ENCODE results near the gene ABCB4. TPM values are rescaled to one million over a fixed set of nuclear protein-coding genes. Genes with fewer than 3 reads are reported as not detected.

The ABCB4 gene
- total and polyA plus RNA-seq, 7 experiments from 2014 or later, result 0.27 to 1.5 (median 0.71) TPM; not detected in 3

DNA sequence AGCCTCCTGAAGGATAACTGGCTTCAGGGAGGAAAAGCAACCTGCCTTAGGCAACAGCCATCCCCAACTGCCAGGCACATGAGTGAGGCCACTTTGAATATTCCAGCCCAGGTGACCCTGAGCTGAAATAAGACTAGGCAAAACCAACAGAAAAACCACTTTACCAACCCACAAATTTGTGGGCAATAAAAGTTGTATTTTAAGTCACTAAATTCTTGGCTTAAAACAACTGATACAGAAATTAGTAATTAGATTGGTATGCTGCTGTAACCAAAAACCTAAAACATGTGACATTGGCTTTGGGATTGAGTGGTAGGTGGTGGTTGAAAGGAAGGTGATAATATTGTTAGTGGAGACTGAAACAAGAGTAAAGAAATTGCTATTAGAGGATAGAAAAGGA is 39.9 kb downstream of the ABCB4 start:
- DNase-seq, result no peak
- Histone ChIP-seq H3K36me3 (ENCODE audit: control insufficient read depth in 2 of 3, insufficient read depth in 3 of 3, low read length in 3 of 3) (no peaks in the 10 kb centered on the region), H3K9me3 (ENCODE audit: control insufficient read depth in 2 of 3, low read length in 3 of 3) (no peaks in the 10 kb centered on the region), H3K27ac (ENCODE audit: low read depth, low read length) (no peak overlapping the region), H3K4me1 (ENCODE audit: control insufficient read depth in 2 of 2, insufficient read depth in 2 of 2, low read length in 2 of 2) (no peaks in the 10 kb centered on the region), H3K27me3 (ENCODE audit: control insufficient read depth in 2 of 2, insufficient read depth in 2 of 2, low read length in 2 of 2) (no peaks in the 10 kb centered on the region), H3K4me3 (ENCODE audit: low read length) (no peak overlapping the region)
- CTCF ChIA-PET, result no interaction called here
- Mint-ChIP-seq H3K36me3 (no peaks in the 10 kb centered on the region), H3K27me3 (peaks cover 0 to 9% (median 0%) of the 10 kb centered on the region in 5 donors), H3K27ac (no peak overlapping the region), H3K4me3 (no peak overlapping the region), H3K4me1 (no peaks in the 10 kb centered on the region), H3K9me3 (no peaks in the 10 kb centered on the region)
- intact Hi-C loops (cut with micrococcal nuclease), result no loop called here
- ATAC-seq, result no peak
- POLR2A ChIA-PET, result no interaction called here

DNA sequence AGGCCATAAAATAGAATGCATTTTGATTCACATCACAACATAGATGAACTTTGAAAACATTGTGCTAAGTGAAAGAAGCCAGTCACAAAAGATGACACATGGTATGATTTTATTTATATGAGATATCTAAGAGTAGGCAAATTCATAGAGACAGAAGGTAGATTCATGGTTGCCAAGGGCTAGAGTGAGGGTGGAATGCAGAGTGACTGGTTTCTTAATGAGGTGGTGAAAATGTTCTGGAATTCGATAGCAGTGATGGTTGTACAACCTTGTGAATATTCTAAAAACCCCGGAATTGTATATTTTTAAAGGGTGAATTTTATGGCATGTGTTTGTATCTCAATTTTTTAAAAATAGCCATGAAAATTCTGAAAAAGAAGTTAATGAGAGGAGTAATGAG is 42.9 kb downstream of the ABCB4 start:
- no peaks in the 10 kb centered on the region for H3K4me1 ChIP-seq (ENCODE audit: control insufficient read depth in 2 of 2, insufficient read depth in 2 of 2, low read length in 2 of 2)
- ATAC-seq, result no peak
- H3K27ac ChIP-seq (ENCODE audit: low read depth, low read length), result no peak overlapping the region
- CTCF ChIA-PET, result no interaction called here
- H3K36me3 Mint-ChIP-seq, result no peaks in the 10 kb centered on the region
- peaks cover 0 to 19% (median 10%) of the 10 kb centered on the region in 5 donors for H3K27me3 Mint-ChIP-seq
- H3K9me3 Mint-ChIP-seq, result no peaks in the 10 kb centered on the region
- intact Hi-C loops (cut with micrococcal nuclease), result no loop called here
- no peaks in the 10 kb centered on the region for H3K4me1 Mint-ChIP-seq
- H3K9me3 ChIP-seq (ENCODE audit: control insufficient read depth in 2 of 3, low read length in 3 of 3), result no peaks in the 10 kb centered on the region
- POLR2A ChIA-PET, result no interaction called here
- no peak for DNase-seq
- H3K27ac Mint-ChIP-seq, result no peak overlapping the region
- no peak overlapping the region for H3K4me3 Mint-ChIP-seq
- no peaks in the 10 kb centered on the region for H3K36me3 ChIP-seq (ENCODE audit: control insufficient read depth in 2 of 3, insufficient read depth in 3 of 3, low read length in 3 of 3)
- H3K27me3 ChIP-seq (ENCODE audit: control insufficient read depth in 2 of 2, insufficient read depth in 2 of 2, low read length in 2 of 2), result no peaks in the 10 kb centered on the region
- H3K4me3 ChIP-seq (ENCODE audit: low read length), result no peak overlapping the region

DNA sequence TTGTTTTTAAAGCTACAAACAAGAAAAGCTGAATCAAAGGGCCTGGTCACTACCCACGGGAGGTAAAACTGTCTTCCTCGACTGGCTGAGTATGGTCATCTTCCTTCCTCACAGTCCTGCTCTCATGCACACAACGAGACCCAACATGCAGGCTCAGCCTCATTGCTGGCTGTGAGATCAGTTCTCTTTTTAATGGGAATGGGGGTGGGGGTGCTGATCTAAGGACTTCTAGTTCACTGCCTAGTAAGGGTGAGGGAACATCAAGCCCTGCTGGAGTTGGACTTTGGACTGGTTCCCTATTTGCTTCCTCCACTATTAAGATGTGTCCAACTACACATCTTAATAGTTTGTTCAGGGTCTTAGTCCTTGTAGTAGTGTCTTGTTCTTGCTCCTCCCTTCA is 48.2 kb downstream of the ABCB4 start:
- peaks cover 5 to 23% (median 20%) of the 10 kb centered on the region in 5 donors for H3K27me3 Mint-ChIP-seq
- no peaks in the 10 kb centered on the region for H3K9me3 Mint-ChIP-seq
- no peaks in the 10 kb centered on the region for H3K9me3 ChIP-seq (ENCODE audit: control insufficient read depth in 2 of 3, low read length in 3 of 3)
- ATAC-seq, result no peak
- H3K36me3 Mint-ChIP-seq, result no peaks in the 10 kb centered on the region
- no peaks in the 10 kb centered on the region for H3K4me1 ChIP-seq (ENCODE audit: control insufficient read depth in 2 of 2, insufficient read depth in 2 of 2, low read length in 2 of 2)
- H3K27ac ChIP-seq (ENCODE audit: low read depth, low read length), result no peak overlapping the region
- H3K4me3 ChIP-seq (ENCODE audit: low read length), result no peak overlapping the region
- ChIA-PET CTCF (interaction anchor here (0.7 kb wide), 1 partner anchor 442 kb away, joined by 4 read pairs; no protein-coding TSS in a partner anchor), POLR2A (no interaction called here)
- H3K4me1 Mint-ChIP-seq, result no peaks in the 10 kb centered on the region
- intact Hi-C loops (cut with micrococcal nuclease), result no loop called here
- H3K36me3 ChIP-seq (ENCODE audit: control insufficient read depth in 2 of 3, insufficient read depth in 3 of 3, low read length in 3 of 3), result no peaks in the 10 kb centered on the region
- no peak for DNase-seq
- no peak overlapping the region for H3K27ac Mint-ChIP-seq
- H3K27me3 ChIP-seq (ENCODE audit: control insufficient read depth in 2 of 2, insufficient read depth in 2 of 2, low read length in 2 of 2), result no peaks in the 10 kb centered on the region
- H3K4me3 Mint-ChIP-seq, result no peak overlapping the region

DNA sequence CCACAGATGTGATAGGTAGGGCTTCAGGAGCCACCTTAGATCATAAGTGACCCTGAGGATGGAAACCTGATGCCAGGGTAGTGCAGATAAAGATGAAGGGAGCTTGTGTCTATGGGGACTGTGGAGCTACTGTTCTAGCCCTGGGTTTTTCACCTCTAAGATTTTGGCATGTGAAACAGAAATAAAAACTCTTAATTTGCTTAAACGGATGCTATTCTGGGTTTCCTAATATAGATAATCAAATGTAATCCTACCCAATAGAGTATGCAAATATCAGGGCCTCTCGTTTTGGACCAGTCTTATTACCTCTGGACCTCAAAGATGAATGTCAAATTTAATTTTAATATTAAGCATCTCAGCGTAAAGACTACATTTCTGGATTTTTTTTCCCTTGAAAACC is 49.3 kb downstream of the ABCB4 start:
- Histone ChIP-seq H3K27ac (ENCODE audit: low read depth, low read length) (no peak overlapping the region), H3K4me1 (ENCODE audit: control insufficient read depth in 2 of 2, insufficient read depth in 2 of 2, low read length in 2 of 2) (no peaks in the 10 kb centered on the region), H3K9me3 (ENCODE audit: control insufficient read depth in 2 of 3, low read length in 3 of 3) (no peaks in the 10 kb centered on the region), H3K4me3 (ENCODE audit: low read length) (no peak overlapping the region), H3K27me3 (ENCODE audit: control insufficient read depth in 2 of 2, insufficient read depth in 2 of 2, low read length in 2 of 2) (no peaks in the 10 kb centered on the region), H3K36me3 (ENCODE audit: control insufficient read depth in 2 of 3, insufficient read depth in 3 of 3, low read length in 3 of 3) (no peaks in the 10 kb centered on the region)
- Mint-ChIP-seq H3K4me3 (no peak overlapping the region), H3K27me3 (peaks cover 5 to 23% (median 19%) of the 10 kb centered on the region in 5 donors), H3K9me3 (no peaks in the 10 kb centered on the region), H3K36me3 (no peaks in the 10 kb centered on the region), H3K27ac (no peak overlapping the region), H3K4me1 (no peaks in the 10 kb centered on the region)
- POLR2A ChIA-PET, result no interaction called here
- no peak for DNase-seq
- intact Hi-C loops (cut with micrococcal nuclease), result no loop called here
- ATAC-seq, result no peak
- CTCF ChIA-PET, result no interaction called here

DNA sequence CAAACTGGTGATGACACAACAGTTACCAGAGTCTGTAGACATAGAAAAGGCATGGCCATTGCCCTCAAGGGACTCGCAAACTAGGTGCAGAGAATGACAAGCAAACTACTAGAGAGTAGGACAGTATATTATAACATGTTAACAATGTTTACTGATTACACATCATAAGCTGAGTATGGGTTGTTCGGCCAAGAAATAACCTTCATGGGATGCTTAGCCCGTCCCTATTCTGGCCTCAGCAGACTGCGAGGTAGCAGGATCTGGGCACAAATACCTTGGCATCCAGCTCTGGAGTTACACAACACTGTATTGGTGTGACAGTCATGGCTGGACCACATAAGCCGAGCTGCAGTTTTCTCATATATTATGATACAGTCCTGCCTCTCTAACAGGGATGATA is 51.4 kb downstream of the ABCB4 start:
- ATAC-seq (no peak), DNase-seq (no peak)
- no peak overlapping the region for H3K4me3 ChIP-seq (ENCODE audit: low read length)
- Mint-ChIP-seq H3K36me3 (no peaks in the 10 kb centered on the region), H3K9me3 (no peaks in the 10 kb centered on the region), H3K27me3 (peaks cover 5 to 23% (median 19%) of the 10 kb centered on the region in 5 donors), H3K4me3 (no peak overlapping the region), H3K27ac (no peak overlapping the region), H3K4me1 (no peaks in the 10 kb centered on the region)
- intact Hi-C loops (cut with micrococcal nuclease), result no loop called here
- no peaks in the 10 kb centered on the region for H3K4me1 ChIP-seq (ENCODE audit: control insufficient read depth in 2 of 2, insufficient read depth in 2 of 2, low read length in 2 of 2)
- no peak overlapping the region for H3K27ac ChIP-seq (ENCODE audit: low read depth, low read length)
- POLR2A ChIA-PET, result no interaction called here
- CTCF ChIA-PET, result no interaction called here
- H3K27me3 ChIP-seq (ENCODE audit: control insufficient read depth in 2 of 2, insufficient read depth in 2 of 2, low read length in 2 of 2), result no peaks in the 10 kb centered on the region
- no peaks in the 10 kb centered on the region for H3K9me3 ChIP-seq (ENCODE audit: control insufficient read depth in 2 of 3, low read length in 3 of 3)
- H3K36me3 ChIP-seq (ENCODE audit: control insufficient read depth in 2 of 3, insufficient read depth in 3 of 3, low read length in 3 of 3), result no peaks in the 10 kb centered on the region

DNA sequence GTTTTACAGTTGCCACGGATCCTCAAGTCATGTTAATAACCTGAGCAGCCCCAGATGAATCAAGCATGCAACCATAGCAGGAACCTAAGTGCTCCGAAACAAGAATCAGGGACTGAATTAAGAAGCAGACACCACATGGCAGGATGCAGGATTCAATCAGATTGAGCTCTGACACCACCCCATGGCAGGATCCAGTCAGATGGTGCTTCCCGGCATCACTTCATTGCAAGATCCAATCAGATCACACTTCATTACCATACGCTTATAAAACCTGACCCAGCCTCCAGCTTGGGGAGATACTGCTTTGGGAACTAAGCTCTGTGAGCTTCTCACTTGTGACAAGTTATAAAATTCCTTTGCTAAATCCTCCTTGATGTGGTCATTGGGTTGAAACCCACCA is 55.3 kb downstream of the ABCB4 start:
- H3K36me3 Mint-ChIP-seq, result no peaks in the 10 kb centered on the region
- ATAC-seq, result no peak
- no peaks in the 10 kb centered on the region for H3K4me1 Mint-ChIP-seq
- intact Hi-C loops (cut with micrococcal nuclease), result no loop called here
- H3K27ac Mint-ChIP-seq, result no peak overlapping the region
- Histone ChIP-seq H3K4me1 (ENCODE audit: control insufficient read depth in 2 of 2, insufficient read depth in 2 of 2, low read length in 2 of 2) (no peaks in the 10 kb centered on the region), H3K9me3 (ENCODE audit: control insufficient read depth in 2 of 3, low read length in 3 of 3) (no peaks in the 10 kb centered on the region), H3K27ac (ENCODE audit: low read depth, low read length) (no peak overlapping the region), H3K27me3 (ENCODE audit: control insufficient read depth in 2 of 2, insufficient read depth in 2 of 2, low read length in 2 of 2) (no peaks in the 10 kb centered on the region), H3K36me3 (ENCODE audit: control insufficient read depth in 2 of 3, insufficient read depth in 3 of 3, low read length in 3 of 3) (no peaks in the 10 kb centered on the region), H3K4me3 (ENCODE audit: low read length) (no peak overlapping the region)
- POLR2A ChIA-PET, result no interaction called here
- H3K9me3 Mint-ChIP-seq, result no peaks in the 10 kb centered on the region
- peaks cover 0 to 11% (median 6%) of the 10 kb centered on the region in 5 donors for H3K27me3 Mint-ChIP-seq
- DNase-seq, result no peak
- H3K4me3 Mint-ChIP-seq, result no peak overlapping the region
- CTCF ChIA-PET, result interaction anchor here (0.6 kb wide), 1 partner anchor 493 kb away, joined by 3 read pairs; no protein-coding TSS in a partner anchor

DNA sequence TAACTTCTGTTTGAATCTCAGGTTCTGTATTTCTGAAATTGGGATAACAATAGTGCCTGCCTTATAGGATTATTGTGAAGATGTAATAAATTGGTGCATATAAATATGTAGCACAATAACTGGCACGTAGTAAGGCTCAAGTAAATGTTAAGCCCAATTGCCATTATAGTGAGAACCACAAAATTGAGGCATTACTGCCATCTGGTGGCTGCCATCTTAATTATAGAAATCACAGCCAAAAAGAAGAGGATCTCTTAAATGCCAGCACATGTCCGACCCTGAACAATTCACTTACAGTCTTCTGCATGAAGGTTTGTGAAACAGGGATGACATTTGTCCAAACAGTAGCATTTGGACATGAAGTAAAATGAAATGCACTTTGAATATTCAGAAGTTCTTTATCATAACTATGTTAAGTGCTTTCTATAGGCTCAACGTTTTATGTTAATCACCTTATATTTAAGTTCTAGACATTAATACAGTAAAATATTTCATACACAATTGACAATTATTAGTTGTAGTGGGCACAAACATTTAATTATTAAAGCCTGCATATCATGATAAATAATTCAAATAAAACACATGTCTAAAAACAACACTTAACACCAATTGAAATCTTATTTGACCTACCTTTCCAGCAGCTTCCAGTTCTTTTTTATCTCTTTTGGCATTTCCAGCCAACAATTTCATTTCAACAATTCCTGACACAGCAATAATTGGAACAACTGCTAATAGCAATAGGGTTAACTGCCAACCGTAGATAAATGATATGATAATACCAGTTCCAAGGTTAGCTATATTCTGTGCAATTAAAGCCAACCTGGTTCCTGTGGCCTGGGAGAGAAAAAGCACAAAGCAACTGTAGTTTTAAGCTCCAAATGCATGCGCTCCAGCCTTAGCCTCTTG is 58.5 kb downstream of the ABCB4 start:
- H3K27ac Mint-ChIP-seq, result no peak overlapping the region
- peak in 8 of 9 donors; percentile 43 to 73 (median 63) for DNase-seq
- Histone ChIP-seq H3K9me3 (ENCODE audit: control insufficient read depth in 2 of 3, low read length in 3 of 3) (no peaks in the 10 kb centered on the region), H3K4me3 (ENCODE audit: low read length) (no peak overlapping the region), H3K27ac (ENCODE audit: low read depth, low read length) (no peak overlapping the region), H3K27me3 (ENCODE audit: control insufficient read depth in 2 of 2, insufficient read depth in 2 of 2, low read length in 2 of 2) (no peaks in the 10 kb centered on the region), H3K36me3 (ENCODE audit: control insufficient read depth in 2 of 3, insufficient read depth in 3 of 3, low read length in 3 of 3) (no peaks in the 10 kb centered on the region), H3K4me1 (ENCODE audit: control insufficient read depth in 2 of 2, insufficient read depth in 2 of 2, low read length in 2 of 2) (no peaks in the 10 kb centered on the region)
- POLR2A ChIA-PET, result no interaction called here
- H3K36me3 Mint-ChIP-seq, result no peaks in the 10 kb centered on the region
- peaks cover 0 to 7% (median 0%) of the 10 kb centered on the region in 5 donors for H3K27me3 Mint-ChIP-seq
- H3K4me1 Mint-ChIP-seq, result no peaks in the 10 kb centered on the region
- H3K9me3 Mint-ChIP-seq, result no peaks in the 10 kb centered on the region
- CTCF ChIA-PET, result interaction anchor here (0.8 to 2.9 kb wide), 11 partner anchors 12 to 492 kb away, joined by 3 to 16 read pairs (median 3); no protein-coding TSS in a partner anchor
- intact Hi-C loops (cut with micrococcal nuclease), result loop anchor here (1.0 to 5.0 kb wide), 11 partner anchors 72 to 503 kb away; partner anchors contain the start of gene CROT (in 2 of the 2)
- ATAC-seq, result peak; percentile 82
- H3K4me3 Mint-ChIP-seq, result no peak overlapping the region

All from naive thymus-derived CD4-positive, alpha-beta T cell (primary cell).